ENCODE measurements around the gene MYB. TPM values are rescaled to one million over a fixed set of nuclear protein-coding genes. Genes with fewer than 3 reads are reported as not detected.
A peak's percentile ranks its signal among the peaks of the same experiment; 100 is the strongest.

The MYB gene
- total RNA-seq, 1 experiment from 2014 or later = 6.1 TPM

GRCh38 chr6:135192256-135193174 lies 11.4 kb downstream of the MYB start:
- peaks cover 15% of the 10 kb centered on the region for H3K4me1 Mint-ChIP-seq
- ChIA-PET POLR2A (interaction anchor here (0.9 kb wide), 1 partner anchor 208 kb away, joined by 3 read pairs; no protein-coding TSS in a partner anchor), CTCF (interaction anchor here (0.6 to 1.3 kb wide), 2 partner anchors 30 to 53 kb away, joined by 3 to 4 read pairs; no protein-coding TSS in a partner anchor)
- H3K36me3 Mint-ChIP-seq = peaks cover 41% of the 10 kb centered on the region
- ATAC-seq = peak; percentile 60; the same call in 1 of the 2 replicates
- H3K9me3 Mint-ChIP-seq = no peaks in the 10 kb centered on the region
- no peak for DNase-seq (ENCODE audit: low spot score)
- no peak overlapping the region for H3K4me3 Mint-ChIP-seq
- no peaks in the 10 kb centered on the region for H3K27me3 Mint-ChIP-seq (ENCODE audit: low read depth)
- TF ChIP-seq MLX (CRISPR knock-in tag; IDR thresholded peaks at IDR 0.05) (no peak), E2F1 (CRISPR knock-in tag; IDR thresholded peaks at IDR 0.05) (no peak), E2F5 (CRISPR knock-in tag; IDR thresholded peaks at IDR 0.05) (no peak), ZNF138 (CRISPR knock-in tag; conservative IDR thresholded peaks at IDR 0.05) (no peak), ZNF532 (CRISPR knock-in tag; IDR thresholded peaks at IDR 0.05; ENCODE audit: borderline replicate concordance) (no peak), NR3C1 (CRISPR knock-in tag; conservative IDR thresholded peaks at IDR 0.05; ENCODE audit: low read depth) (no peak), SOX15 (CRISPR knock-in tag; IDR thresholded peaks at IDR 0.05) (no peak), RORB (CRISPR knock-in tag; IDR thresholded peaks at IDR 0.05) (no peak), ZNF232 (CRISPR knock-in tag; IDR thresholded peaks at IDR 0.05) (no peak), ZNF423 (CRISPR knock-in tag; IDR thresholded peaks at IDR 0.05) (no peak)
- no peak overlapping the region; the same call in 1 of the 2 replicates for H3K27ac Mint-ChIP-seq

GRCh38 chr6:135193221-135193620 lies 12.1 kb downstream of the MYB start:
- peaks cover 42% of the 10 kb centered on the region for H3K36me3 Mint-ChIP-seq
- H3K9me3 Mint-ChIP-seq = no peaks in the 10 kb centered on the region
- POLR2A ChIA-PET = no interaction called here
- ATAC-seq (no peak), DNase-seq (ENCODE audit: low spot score) (no peak)
- H3K4me3 Mint-ChIP-seq = no peak overlapping the region
- peaks cover 15% of the 10 kb centered on the region for H3K4me1 Mint-ChIP-seq
- TF ChIP-seq FOXP4 (CRISPR knock-in tag; IDR thresholded peaks at IDR 0.05) (no peak), SMAD3 (CRISPR knock-in tag; IDR thresholded peaks at IDR 0.05; ENCODE audit: borderline replicate concordance) (no peak), OVOL2 (CRISPR knock-in tag; IDR thresholded peaks at IDR 0.05; ENCODE audit: borderline replicate concordance) (no peak), PRRX2 (CRISPR knock-in tag; IDR thresholded peaks at IDR 0.05) (no peak), CREB1 (CRISPR knock-in tag; IDR thresholded peaks at IDR 0.05) (no peak), NR3C1 (CRISPR knock-in tag; conservative IDR thresholded peaks at IDR 0.05; ENCODE audit: low read depth) (no peak), ATF1 (CRISPR knock-in tag; IDR thresholded peaks at IDR 0.05) (no peak), ZNF512 (CRISPR knock-in tag; IDR thresholded peaks at IDR 0.05; ENCODE audit: borderline replicate concordance) (no peak), JUN (CRISPR knock-in tag; IDR thresholded peaks at IDR 0.05) (no peak), ZBTB21 (CRISPR knock-in tag; IDR thresholded peaks at IDR 0.05; ENCODE audit: borderline replicate concordance) (no peak), TEAD4 (CRISPR knock-in tag; IDR thresholded peaks at IDR 0.05) (no peak), ZNF121 (CRISPR knock-in tag; IDR thresholded peaks at IDR 0.05) (no peak)
- H3K27me3 Mint-ChIP-seq (ENCODE audit: low read depth) = no peaks in the 10 kb centered on the region
- no peak overlapping the region; the same call in 1 of the 2 replicates for H3K27ac Mint-ChIP-seq
- CTCF ChIA-PET = interaction anchor here (1.3 kb wide), 1 partner anchor 30 kb away, joined by 4 read pairs; no protein-coding TSS in a partner anchor

Measured in WTC11 (cell line).